SK-N-MC (cell line): ENCODE results near the gene TMEM156.

Experiments
- EZH2 ChIP-seq: fragments of 200-600 bp; sonication (generic); IDR thresholded peaks from one replicate; pipeline ENCODE4 v1.6.1; 2017; ENCODE audit warnings: antibody characterized with exemption
- POLR2AphosphoS5 ChIP-seq: IDR thresholded peaks from 2 replicates; pipeline ENCODE4 v1.6.1; 2012; ENCODE audit warnings: mild to moderate bottlenecking, low read depth, low read length, borderline replicate concordance

GRCh38 chr4:38983787-38984598 lies 48.2 kb downstream of the TMEM156 start:
- no peak for TF ChIP-seq POLR2AphosphoS5
- no peak for TF ChIP-seq EZH2
